CD14-positive monocyte (primary cell): ENCODE measurements around the gene MED13L. TPM values are rescaled to one million over a fixed set of nuclear protein-coding genes. Genes with fewer than 3 reads are reported as not detected.

ENCODE experiments used
- DNase-seq, 3 donors: peaks; one replicate each; pipeline ENCODE4 v3.0.0-alpha.2; 2011 to 2022
- H2AFZ ChIP-seq: 2 replicates; pipeline ENCODE4 v1.6.0; 2012; ENCODE audit warnings: mild to moderate bottlenecking, low read depth, low read length, inconsistent platforms; ENCODE audit not compliant: insufficient read depth, poor library complexity, severe bottlenecking
- H3K27ac ChIP-seq, 2 donors: 1 replicate in 1 of 2; 2 replicates in 1 of 2; pipeline ENCODE4 v1.5.1; 2012 to 2013; ENCODE audit warnings: low read length in 2 of 2, control low read depth in 1 of 2, inconsistent platforms in 1 of 2, low read depth in 1 of 2, mild to moderate bottlenecking in 1 of 2
- H3K27me3 ChIP-seq, 2 donors: one replicate each; pipeline versions ENCODE4 v1.6.0 to v1.6.1; 2011 to 2013; ENCODE audit warnings: low read length in 2 of 2; ENCODE audit not compliant: control insufficient read depth in 2 of 2, insufficient read depth in 2 of 2
- H3K36me3 ChIP-seq, 2 donors: replicated peaks in 1 of 2; 1 replicate in 1 of 2; 2 replicates in 1 of 2; pipeline versions ENCODE4 v1.5.1 to v1.6.1; 2012 to 2013; ENCODE audit warnings: low read length in 2 of 2, control low read depth in 1 of 2, inconsistent platforms in 1 of 2, mild to moderate bottlenecking in 1 of 2; ENCODE audit not compliant: insufficient read depth in 2 of 2, control insufficient read depth in 1 of 2
- H3K4me1 ChIP-seq, 2 donors: 1 replicate in 1 of 2; 2 replicates in 1 of 2; pipeline versions ENCODE4 v1.5.1 to v1.6.1; 2012 to 2013; ENCODE audit warnings: low read length in 2 of 2, control low read depth in 1 of 2, inconsistent platforms in 1 of 2, mild to moderate bottlenecking in 1 of 2, moderate library complexity in 1 of 2; ENCODE audit not compliant: insufficient read depth in 2 of 2, control insufficient read depth in 1 of 2
- H3K4me2 ChIP-seq: replicated peaks from 2 replicates; pipeline ENCODE3; 2012; ENCODE audit warnings: low read length, moderate library complexity, mild to moderate bottlenecking; ENCODE audit not compliant: poor library complexity, severe bottlenecking; ENCODE audit errors: extremely low read depth
- H3K4me3 ChIP-seq, 3 experiments: fragments of 200-600 bp in 1 of 3; sonication (generic) in 1 of 3; replicated peaks in 1 of 3; 1 replicate in 2 of 3; 2 replicates in 1 of 3; pipeline ENCODE4 v1.5.1; 2011 to 2013; ENCODE audit warnings: low read length in 3 of 3, mild to moderate bottlenecking in 3 of 3, control low read depth in 2 of 3, low read depth in 2 of 3, inconsistent platforms in 1 of 3, moderate library complexity in 1 of 3
- H3K79me2 ChIP-seq: 2 replicates; pipeline ENCODE4 v1.6.0; 2012; ENCODE audit warnings: mild to moderate bottlenecking, control low read depth, inconsistent platforms, low read length, moderate library complexity; ENCODE audit not compliant: insufficient read depth
- H3K9ac ChIP-seq: 2 replicates; pipeline ENCODE4 v1.6.0; 2017; ENCODE audit warnings: low read length, mild to moderate bottlenecking; ENCODE audit not compliant: insufficient read depth, poor library complexity, severe bottlenecking
- H3K9me3 ChIP-seq, 2 donors: replicated peaks in 1 of 2; 1 replicate in 1 of 2; 2 replicates in 1 of 2; pipeline versions ENCODE4 v1.5.1 to v1.6.1; 2012 to 2013; ENCODE audit warnings: low read length in 2 of 2, control low read depth in 1 of 2; ENCODE audit not compliant: control insufficient read depth in 1 of 2, insufficient read depth in 1 of 2
- H4K20me1 ChIP-seq: 2 replicates; pipeline ENCODE4 v1.6.0; 2012; ENCODE audit warnings: mild to moderate bottlenecking, low read length, control low read depth, moderate library complexity; ENCODE audit not compliant: insufficient read depth
- H3K27ac Mint-ChIP-seq, 7 donors: one replicate each; pipeline ENCODE4 v1.8.0; 2020; ENCODE audit warnings: mild to moderate bottlenecking in 7 of 7, mixed read lengths in 7 of 7, moderate library complexity in 6 of 7, inconsistent platforms in 2 of 7
- H3K27me3 Mint-ChIP-seq, 3 donors: one replicate each; pipeline ENCODE4 v1.8.0; 2021 to 2022; ENCODE audit warnings: low read depth in 3 of 3, mild to moderate bottlenecking in 3 of 3, mixed read lengths in 3 of 3, moderate library complexity in 3 of 3, inconsistent platforms in 1 of 3
- H3K36me3 Mint-ChIP-seq, 2 donors: one replicate each; pipeline ENCODE4 v1.8.0; 2020; ENCODE audit warnings: mixed read lengths in 2 of 2, inconsistent platforms in 1 of 2, mild to moderate bottlenecking in 1 of 2
- H3K4me1 Mint-ChIP-seq: one replicate; pipeline ENCODE4 v1.8.0; 2020; ENCODE audit warnings: mild to moderate bottlenecking, mixed read lengths
- H3K4me3 Mint-ChIP-seq, 2 donors: one replicate each; pipeline ENCODE4 v1.8.0; 2020; ENCODE audit warnings: mild to moderate bottlenecking in 2 of 2, mixed read lengths in 2 of 2, moderate library complexity in 1 of 2
- H3K9me3 Mint-ChIP-seq, 7 donors: one replicate each; pipeline ENCODE4 v1.8.0; 2020 to 2022; ENCODE audit warnings: mixed read lengths in 7 of 7, mild to moderate bottlenecking in 6 of 7, moderate library complexity in 6 of 7, inconsistent platforms in 2 of 7
- WGBS: methylation state at CpG from one replicate; pipeline ENCODE4 v1.1.5; 2013; ENCODE audit warnings: missing lambda C conversion rate; ENCODE audit not compliant: insufficient coverage; 5-methylcytosine and 5-hydroxymethylcytosine counted together
- intact Hi-C, 2 donors: fragments of 100-400 bp; cut with micrococcal nuclease; formaldehyde crosslinking; loops; one replicate each; pipeline versions ENCODE4 v1.15.0 to v1.15.1; 2023
- polyA plus RNA-seq, 3 donors: library from polyadenylated mRNA; depleted of rRNA in 1 of 3; unstranded in 2 of 3; stranded (reverse) in 1 of 3; fragments of 300-500 nt in 2 of 3; fragments of >200 nt in 1 of 3; fragmentation: Illumina TruSeq in 2 of 3; gene quantifications; 1 replicate in 2 of 3; 2 replicates in 1 of 3; pipeline ENCODE4 v1.2.3, GENCODE V29; 2012 to 2021
- TF ChIP-seq, protein P1 (sequence below): fragments of 200-600 bp; IDR thresholded peaks from one replicate; pipeline ENCODE4 v1.8.0; 2022; ENCODE audit warnings: antibody characterized with exemption, mild to moderate bottlenecking

The MED13L gene
- polyA plus RNA-seq, 3 donors: 4.4 to 42.0 (median 7.5) TPM

DNA sequence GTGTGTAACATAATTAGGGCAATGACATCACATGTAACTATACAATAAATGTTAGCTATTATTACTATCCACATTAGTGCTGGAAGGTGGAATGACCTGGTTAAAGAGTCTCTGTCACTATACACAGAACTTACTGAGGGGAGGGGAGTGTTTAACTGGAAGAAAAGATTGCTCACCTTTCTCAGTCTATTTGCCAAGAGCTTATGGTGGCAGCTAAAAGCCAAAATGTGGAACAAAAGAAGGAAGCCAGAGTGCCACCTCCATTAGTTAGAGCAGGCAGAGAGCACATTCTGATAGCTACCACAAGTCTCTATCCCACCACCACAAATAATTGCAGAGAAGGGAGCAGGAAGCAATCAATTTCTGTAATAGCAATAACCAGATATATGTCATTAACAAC is 124.4 kb downstream of the MED13L start:
- TF ChIP-seq, protein P1, sequence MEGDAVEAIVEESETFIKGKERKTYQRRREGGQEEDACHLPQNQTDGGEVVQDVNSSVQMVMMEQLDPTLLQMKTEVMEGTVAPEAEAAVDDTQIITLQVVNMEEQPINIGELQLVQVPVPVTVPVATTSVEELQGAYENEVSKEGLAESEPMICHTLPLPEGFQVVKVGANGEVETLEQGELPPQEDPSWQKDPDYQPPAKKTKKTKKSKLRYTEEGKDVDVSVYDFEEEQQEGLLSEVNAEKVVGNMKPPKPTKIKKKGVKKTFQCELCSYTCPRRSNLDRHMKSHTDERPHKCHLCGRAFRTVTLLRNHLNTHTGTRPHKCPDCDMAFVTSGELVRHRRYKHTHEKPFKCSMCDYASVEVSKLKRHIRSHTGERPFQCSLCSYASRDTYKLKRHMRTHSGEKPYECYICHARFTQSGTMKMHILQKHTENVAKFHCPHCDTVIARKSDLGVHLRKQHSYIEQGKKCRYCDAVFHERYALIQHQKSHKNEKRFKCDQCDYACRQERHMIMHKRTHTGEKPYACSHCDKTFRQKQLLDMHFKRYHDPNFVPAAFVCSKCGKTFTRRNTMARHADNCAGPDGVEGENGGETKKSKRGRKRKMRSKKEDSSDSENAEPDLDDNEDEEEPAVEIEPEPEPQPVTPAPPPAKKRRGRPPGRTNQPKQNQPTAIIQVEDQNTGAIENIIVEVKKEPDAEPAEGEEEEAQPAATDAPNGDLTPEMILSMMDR: no peak
- Mint-ChIP-seq H3K4me1 (peaks cover 27% of the 10 kb centered on the region), H3K27me3 (peaks cover 0 to 2% (median 0%) of the 10 kb centered on the region in 3 donors), H3K36me3 (no peaks in the 10 kb centered on the region), H3K4me3 (no peak overlapping the region), H3K27ac (peak overlapping the region in 1 of 7 donors; percentile 29), H3K9me3 (no peaks in the 10 kb centered on the region)
- Histone ChIP-seq H3K36me3 (no peaks in the 10 kb centered on the region), H3K9me3 (no peaks in the 10 kb centered on the region), H4K20me1 (peaks cover 100% of the 10 kb centered on the region), H3K9ac (no peak overlapping the region), H3K27ac (peak overlapping the region in 1 of 2 donors; percentile 23), H3K4me3 (no peak overlapping the region), H3K27me3 (no peaks in the 10 kb centered on the region), H3K79me2 (peaks cover 100% of the 10 kb centered on the region), H3K4me2 (no peak overlapping the region), H3K4me1 (no peaks in the 10 kb centered on the region), H2AFZ (no peak overlapping the region)
- DNase-seq: no peak
- intact Hi-C loops: no loop called here

DNA sequence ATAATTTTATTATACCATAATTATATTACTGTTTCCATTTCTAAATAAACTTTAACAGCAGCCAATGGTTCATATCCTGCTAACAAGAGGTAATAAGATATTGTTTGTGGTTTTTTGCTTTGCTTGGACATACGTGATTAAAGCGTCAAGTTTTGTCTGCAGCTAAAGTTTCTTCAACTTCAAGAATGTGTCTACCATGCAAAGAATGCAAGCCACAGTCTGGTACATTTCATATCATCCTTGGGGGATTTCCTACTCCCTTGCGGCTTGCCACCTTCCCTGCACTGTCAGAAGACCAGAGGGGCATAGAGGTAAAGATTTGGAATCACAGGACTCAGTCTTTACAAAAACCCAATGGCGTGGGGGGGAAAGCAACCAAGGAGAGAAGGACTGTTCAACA is 125.2 kb downstream of the MED13L start:
- no peaks in the 10 kb centered on the region for H3K27me3 ChIP-seq
- Mint-ChIP-seq H3K27ac (no peak overlapping the region), H3K27me3 (no peaks in the 10 kb centered on the region), H3K4me1 (peaks cover 21% of the 10 kb centered on the region), H3K9me3 (no peaks in the 10 kb centered on the region), H3K36me3 (no peaks in the 10 kb centered on the region), H3K4me3 (no peak overlapping the region)
- no peak overlapping the region for H2AFZ ChIP-seq
- no peak overlapping the region for H3K27ac ChIP-seq
- WGBS: 100% methylated on average over 1 of the region's 4 CpGs
- H3K4me1 ChIP-seq: no peaks in the 10 kb centered on the region
- H3K4me3 ChIP-seq: no peak overlapping the region
- H3K9me3 ChIP-seq: no peaks in the 10 kb centered on the region
- intact Hi-C loops: no loop called here
- no peak overlapping the region for H3K9ac ChIP-seq
- peaks cover 100% of the 10 kb centered on the region for H4K20me1 ChIP-seq
- no peak overlapping the region for H3K4me2 ChIP-seq
- TF ChIP-seq, protein P1: no peak
- peaks cover 100% of the 10 kb centered on the region for H3K79me2 ChIP-seq
- no peak for DNase-seq
- H3K36me3 ChIP-seq: no peaks in the 10 kb centered on the region
